Neural progenitor cell (in vitro differentiated cells): ENCODE data around the gene RBM15. TPM values are rescaled to one million over a fixed set of nuclear protein-coding genes. Genes with fewer than 3 reads are reported as not detected.

Experiments used
- total RNA-seq: library from RNA; depleted of rRNA; stranded (reverse); fragments of >200 nt; gene quantifications from 2 replicates; pipeline ENCODE4 v1.2.3, GENCODE V29; 2015; ENCODE audit warnings: low replicate concordance

RBM15 gene
- total RNA-seq, 1 donor from 2014 or later = 66.9 TPM

Other genes with a start within 250 kb of the RBM15 start
- not detected in 2 replicates for gene UBL4B, start 226.9 kb upstream of the RBM15 start, total RNA-seq
- 0.06 TPM in 1 of 2 replicates, not detected in the other for gene SLC6A17, start 188.9 kb upstream of the RBM15 start, total RNA-seq
- gene KCNC4, start 129.1 kb upstream of the RBM15 start, total RNA-seq = 1.3 and 2.0 TPM in 2 replicates
- 0.28 and 0.56 TPM in 2 replicates for gene SLC16A4, start 51.6 kb downstream of the RBM15 start, total RNA-seq
- 34.4 and 46.8 TPM in 2 replicates for gene LAMTOR5, start 68.3 kb downstream of the RBM15 start, total RNA-seq
- 0.12 TPM in 1 of 2 replicates, not detected in the other for gene PROK1, start 111.8 kb downstream of the RBM15 start, total RNA-seq
- not detected in 2 replicates for gene KCNA10, start 179.8 kb downstream of the RBM15 start, total RNA-seq